22Rv1 (cell line): ENCODE results near the gene CLEC3B.

ENCODE experiments used
- H3K27ac ChIP-seq: fragments of 450-650 bp; 2 replicates; pipeline ENCODE4 v1.5.1; 2017
- CTCF ChIP-seq: fragments of 450-650 bp; IDR thresholded peaks from 2 replicates; pipeline ENCODE4 v1.5.1; 2017; ENCODE audit warnings: mild to moderate bottlenecking
- ZFX ChIP-seq: fragments of 450-650 bp; IDR thresholded peaks from 2 replicates; pipeline ENCODE4 v1.6.1; 2017; ENCODE audit warnings: antibody characterized with exemption, borderline replicate concordance

CLEC3B gene

GRCh38 chr3:45035441-45036301 lies 9.6 kb downstream of the CLEC3B start:
- no peak for TF ChIP-seq ZFX
- TF ChIP-seq CTCF = peak; percentile 31
- H3K27ac ChIP-seq = no peak overlapping the region

- no peak overlapping the region for H3K27ac ChIP-seq
- TF ChIP-seq CTCF (peak; percentile 98), ZFX (no peak)
Observed at GRCh38 chr3:45037720-45038455, 11.8 kb downstream of the CLEC3B start.

DNA sequence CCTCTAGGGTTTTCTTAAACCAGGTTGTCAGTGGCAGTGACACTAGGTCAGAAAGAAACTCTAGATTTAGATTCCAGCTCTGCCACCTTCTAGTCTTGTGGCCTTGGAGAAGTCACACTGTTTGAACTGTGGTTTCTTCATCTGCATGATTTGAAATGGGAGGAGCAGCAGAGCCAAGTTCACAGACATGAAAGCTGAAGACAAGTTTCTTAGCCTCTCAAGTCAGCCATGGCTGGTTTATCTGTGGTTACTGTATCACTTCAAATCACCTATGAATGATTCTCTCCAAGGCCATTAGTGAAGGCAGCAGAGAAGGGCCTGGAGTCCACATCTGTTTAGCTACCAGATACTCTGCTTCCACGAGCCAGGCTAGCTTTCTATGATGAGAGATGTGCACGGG lies 15.6 kb downstream of the CLEC3B start:
- H3K27ac ChIP-seq = no peak overlapping the region
- TF ChIP-seq ZFX = no peak
- TF ChIP-seq CTCF = no peak

- H3K27ac ChIP-seq = no peak overlapping the region
- TF ChIP-seq ZFX (no peak), CTCF (no peak)
Observed at GRCh38 chr3:45042162-45042561, 16.1 kb downstream of the CLEC3B start.

DNA sequence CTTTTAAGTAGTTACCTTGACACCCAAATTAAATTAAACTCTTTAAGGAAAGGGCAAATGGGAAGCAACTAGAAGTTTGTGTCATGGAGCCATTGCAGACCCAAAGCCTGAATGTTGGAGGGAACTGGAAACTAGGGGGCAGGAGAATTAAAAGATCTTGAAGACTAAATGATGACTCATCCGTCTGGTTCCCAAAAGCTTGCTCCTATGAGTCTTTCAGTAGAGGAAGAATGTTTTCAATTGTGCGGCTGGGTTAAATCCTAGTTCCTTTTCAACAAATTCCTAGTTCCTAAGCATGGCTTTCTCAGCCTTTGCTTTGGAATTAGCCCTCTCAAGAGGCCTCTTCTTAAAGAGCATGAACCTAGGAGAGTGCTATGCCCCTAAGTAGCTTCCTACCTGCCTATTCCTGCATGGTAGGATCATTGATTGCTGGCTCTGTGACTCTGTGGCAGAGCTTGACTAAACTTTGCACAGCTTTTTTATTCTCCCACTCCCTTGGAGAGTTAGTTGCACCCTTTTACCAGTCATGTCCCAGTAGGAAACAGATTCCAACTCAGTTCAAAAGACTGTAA lies 17.7 kb downstream of the CLEC3B start:
- H3K27ac ChIP-seq = no peak overlapping the region
- TF ChIP-seq CTCF (no peak), ZFX (no peak)

GRCh38 chr3:45048244-45048643 lies 22.1 kb downstream of the CLEC3B start:
- TF ChIP-seq ZFX = no peak
- TF ChIP-seq CTCF = no peak
- H3K27ac ChIP-seq = no peak overlapping the region

- TF ChIP-seq ZFX (no peak), CTCF (no peak)
- H3K27ac ChIP-seq = no peak overlapping the region
Observed at GRCh38 chr3:45049807-45050206, 23.7 kb downstream of the CLEC3B start.
